ENCODE measurements around the gene CLSTN2.

DNA sequence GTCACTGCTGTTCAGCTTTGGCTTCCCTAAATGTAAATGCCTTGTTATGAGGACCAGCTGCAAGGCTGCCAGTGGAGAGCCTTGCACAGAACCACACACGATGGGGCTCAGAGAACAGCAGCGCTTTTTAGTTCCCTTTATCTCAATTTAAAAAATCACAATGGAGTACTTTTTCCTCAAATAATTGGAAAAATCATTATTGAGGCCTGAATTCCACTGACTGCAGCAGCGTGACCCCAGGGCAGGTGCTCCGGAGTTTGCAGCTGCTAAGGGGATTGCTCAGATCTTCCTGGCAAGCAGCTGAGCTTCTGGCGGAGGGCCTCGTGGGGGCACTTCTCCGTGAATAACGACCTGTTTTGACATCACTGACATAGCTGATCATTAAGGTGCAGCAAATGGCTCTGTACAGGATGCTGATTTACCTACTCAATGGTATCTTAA lies 497.3 kb downstream of the CLSTN2 start:
- TF ChIP-seq CTCF (IDR thresholded peaks at IDR 0.05) (no peak), POLR2A (IDR thresholded peaks at IDR 0.05) (no peak)
